ENCODE results near the gene PPP1R14C.

GRCh38 chr6:150280703-150281102 lies 137.9 kb downstream of the PPP1R14C start:
- TF ChIP-seq EZH2 (IDR thresholded peaks at IDR 0.05; ENCODE audit: insufficient read depth, poor library complexity, severe bottlenecking), result no peak
- TF ChIP-seq EZH2phosphoT487 (IDR thresholded peaks at IDR 0.05; ENCODE audit: insufficient read depth, low read depth), result no peak

Measured in GM23248 (cell line).